Prostate gland (tissue), 2 donors: ENCODE results near the gene SYCP1. TPM values are rescaled to one million over a fixed set of nuclear protein-coding genes. Genes with fewer than 3 reads are reported as not detected.

Source experiments
- DNase-seq: peaks from one replicate; pipeline ENCODE4 v3.0.0-alpha.2; 2019; ENCODE audit warnings: low spot score
- H3K27ac ChIP-seq, 2 donors: fragments of 200-600 bp; sonication (generic); 2 replicates each; pipeline ENCODE4 v1.5.1; 2017 to 2019
- H3K27me3 ChIP-seq: fragments of 200-600 bp; sonication (generic); replicated peaks from 2 replicates; pipeline ENCODE4 v1.5.1; 2019; ENCODE audit not compliant: insufficient read depth
- H3K36me3 ChIP-seq, 2 donors: fragments of 200-600 bp; sonication (generic); 1 replicate in 1 of 2; 2 replicates in 1 of 2; pipeline versions ENCODE4 v1.5.1 to v1.8.1; 2017 to 2019
- H3K4me1 ChIP-seq: fragments of 200-600 bp; sonication (generic); replicated peaks from 2 replicates; pipeline ENCODE4 v1.5.1; 2019
- H3K4me3 ChIP-seq, 2 donors: fragments of 200-600 bp; sonication (generic); 2 replicates each; pipeline ENCODE4 v1.5.1; 2017 to 2019
- H3K9me3 ChIP-seq: fragments of 200-600 bp; sonication (generic); 2 replicates; pipeline ENCODE4 v1.5.1; 2017
- CTCF ChIP-seq, 4 experiments: fragments of 200-600 bp in 2 of 4; fragments of 450-650 bp in 2 of 4; sonication (generic) in 2 of 4; IDR thresholded peaks; 1 replicate in 3 of 4; 2 replicates in 1 of 4; pipeline ENCODE4 v1.5.1; 2016 to 2019; ENCODE audit warnings: antibody characterized with exemption in 4 of 4, mild to moderate bottlenecking in 2 of 4, moderate library complexity in 2 of 4
- POLR2A ChIP-seq: fragments of 450-650 bp; IDR thresholded peaks from one replicate; pipeline ENCODE4 v1.6.1; 2016; ENCODE audit warnings: antibody characterized with exemption, mild to moderate bottlenecking
- POLR2AphosphoS5 ChIP-seq: sonication (generic); formaldehyde crosslinking; IDR thresholded peaks from one replicate; pipeline ENCODE4 v1.6.1; 2017; ENCODE audit warnings: antibody characterized with exemption
- WGBS: methylation state at CpG from one replicate; pipeline ENCODE4 v1.1.5; 2018; 5-methylcytosine and 5-hydroxymethylcytosine counted together
- intact Hi-C: fragments of 100-400 bp; cut with DNase I; formaldehyde crosslinking; loops from one replicate; pipeline ENCODE4 v1.14.2; 2022
- total RNA-seq, 2 donors: library from RNA; depleted of rRNA; stranded (reverse); fragments of >200 nt; gene quantifications; one replicate each; pipeline ENCODE4 v1.1.0, GENCODE V29; 2016

SYCP1 gene
- total RNA-seq, 2 donors from 2014 or later = 9.3 TPM; not detected in 1

GRCh38 chr1:114956570-114956969 lies 101.9 kb downstream of the SYCP1 start:
- intact Hi-C loops = no loop called here
- Histone ChIP-seq H3K36me3 (no peaks in the 10 kb centered on the region), H3K27ac (no peak overlapping the region), H3K9me3 (no peaks in the 10 kb centered on the region), H3K27me3 (peaks cover 3% of the 10 kb centered on the region), H3K4me1 (no peaks in the 10 kb centered on the region), H3K4me3 (no peak overlapping the region)
- 100% methylated on average over 1 of the region's 1 CpG for WGBS
- DNase-seq = no peak
- TF ChIP-seq POLR2AphosphoS5 (no peak), CTCF (IDR thresholded peaks at IDR 0.05) (no peak), POLR2A (no peak)

- Histone ChIP-seq H3K27me3 (peaks cover 3% of the 10 kb centered on the region), H3K4me3 (no peak overlapping the region), H3K4me1 (no peaks in the 10 kb centered on the region), H3K27ac (no peak overlapping the region), H3K9me3 (no peaks in the 10 kb centered on the region), H3K36me3 (no peaks in the 10 kb centered on the region)
- DNase-seq = no peak
- intact Hi-C loops = no loop called here
- no peak for TF ChIP-seq CTCF (IDR thresholded peaks at IDR 0.05)
- TF ChIP-seq POLR2A = no peak
- no peak for TF ChIP-seq POLR2AphosphoS5
These were observed 104.8 kb downstream of the SYCP1 start for GRCh38 chr1:114959423-114959822.

DNA sequence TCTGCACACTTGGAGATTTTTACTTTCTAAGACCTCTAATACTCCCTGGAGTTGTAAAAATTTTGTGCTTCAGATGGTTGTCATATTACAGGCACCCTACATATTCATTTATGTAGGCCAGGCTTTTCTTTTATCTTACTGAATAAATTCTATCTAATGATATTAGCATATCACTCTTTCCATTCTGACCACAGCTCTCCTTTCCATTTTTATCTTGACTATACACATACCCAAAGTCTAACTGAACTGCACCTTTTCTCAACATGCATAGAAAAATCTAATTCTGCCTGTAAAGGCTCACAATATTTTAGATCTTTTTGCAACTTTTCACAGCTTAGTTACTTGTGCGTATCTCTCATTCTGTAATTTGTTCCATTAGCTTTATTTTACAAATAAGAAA lies 122.2 kb downstream of the SYCP1 start:
- no peak overlapping the region for H3K27ac ChIP-seq
- no peaks in the 10 kb centered on the region for H3K9me3 ChIP-seq
- DNase-seq = no peak
- WGBS = 98% methylated on average over 1 of the region's 1 CpG
- H3K4me1 ChIP-seq = no peaks in the 10 kb centered on the region
- intact Hi-C loops = loop anchor here (10.0 kb wide), 1 partner anchor 618 kb away; no protein-coding TSS in a partner anchor
- TF ChIP-seq CTCF (IDR thresholded peaks at IDR 0.05) (no peak), POLR2AphosphoS5 (no peak), POLR2A (no peak)
- no peaks in the 10 kb centered on the region for H3K36me3 ChIP-seq
- no peak overlapping the region for H3K4me3 ChIP-seq
- H3K27me3 ChIP-seq = no peaks in the 10 kb centered on the region

DNA sequence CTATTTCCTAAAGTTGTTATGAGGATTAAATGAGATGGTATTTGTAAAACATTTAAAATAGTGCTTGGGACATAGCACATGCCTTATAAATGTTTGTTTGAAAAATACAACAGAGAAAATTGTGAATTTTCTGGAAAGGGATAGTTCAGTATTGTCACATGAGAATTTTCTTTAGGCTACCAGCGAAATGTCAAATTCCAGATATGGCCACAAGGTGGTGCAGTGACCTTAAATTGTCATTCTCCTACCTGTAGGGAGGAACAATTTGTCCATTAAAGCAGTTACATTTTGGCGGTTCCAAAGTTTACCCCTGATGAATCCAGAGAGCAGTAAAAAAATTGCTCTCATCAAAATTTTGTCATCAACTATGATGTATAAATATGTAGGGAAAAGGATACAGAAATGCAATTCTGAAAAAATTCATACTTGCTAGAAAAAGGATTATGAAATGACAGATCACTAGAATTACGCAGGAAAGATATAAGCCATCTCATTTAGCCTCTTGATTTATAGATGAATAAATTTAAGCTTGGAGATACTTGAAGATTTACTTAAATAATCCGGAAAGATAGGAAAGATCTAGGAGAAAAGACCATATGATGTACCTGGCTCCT lies 124.7 kb downstream of the SYCP1 start:
- DNase-seq = peak; percentile 63
- Histone ChIP-seq H3K4me1 (no peaks in the 10 kb centered on the region), H3K4me3 (no peak overlapping the region), H3K9me3 (no peaks in the 10 kb centered on the region), H3K36me3 (no peaks in the 10 kb centered on the region), H3K27me3 (no peaks in the 10 kb centered on the region), H3K27ac (no peak overlapping the region)
- WGBS = 26% methylated on average over 4 of the region's 4 CpGs
- TF ChIP-seq POLR2AphosphoS5 = no peak
- peak; percentile 51 to 91 (median 82) for TF ChIP-seq CTCF (IDR thresholded peaks at IDR 0.05)
- intact Hi-C loops = loop anchor here (1.0 to 10.0 kb wide), 2 partner anchors 134 to 615 kb away; no protein-coding TSS in a partner anchor

- H3K27me3 ChIP-seq = no peaks in the 10 kb centered on the region
- intact Hi-C loops = loop anchor here (5.0 kb wide), 1 partner anchor 75 kb away; no protein-coding TSS in a partner anchor
- no peaks in the 10 kb centered on the region for H3K4me1 ChIP-seq
- no peaks in the 10 kb centered on the region for H3K36me3 ChIP-seq
- 47% methylated on average over 1 of the region's 1 CpG for WGBS
- H3K4me3 ChIP-seq = no peak overlapping the region
- TF ChIP-seq POLR2A (no peak), CTCF (IDR thresholded peaks at IDR 0.05) (no peak), POLR2AphosphoS5 (no peak)
- no peak overlapping the region for H3K27ac ChIP-seq
- DNase-seq = no peak
- H3K9me3 ChIP-seq = no peaks in the 10 kb centered on the region
These were observed 127.6 kb downstream of the SYCP1 start for GRCh38 chr1:114982251-114982650.
